ENCODE results near the gene PTTG1. TPM values are rescaled to one million over a fixed set of nuclear protein-coding genes. Genes with fewer than 3 reads are reported as not detected.

PTTG1 gene
- total and polyA plus RNA-seq, 9 of the 15 experiments (the other 6 are each of a cell fraction or from before 2014, with no cell fraction given), result 193 to 1,088 (median 349) TPM

DNA sequence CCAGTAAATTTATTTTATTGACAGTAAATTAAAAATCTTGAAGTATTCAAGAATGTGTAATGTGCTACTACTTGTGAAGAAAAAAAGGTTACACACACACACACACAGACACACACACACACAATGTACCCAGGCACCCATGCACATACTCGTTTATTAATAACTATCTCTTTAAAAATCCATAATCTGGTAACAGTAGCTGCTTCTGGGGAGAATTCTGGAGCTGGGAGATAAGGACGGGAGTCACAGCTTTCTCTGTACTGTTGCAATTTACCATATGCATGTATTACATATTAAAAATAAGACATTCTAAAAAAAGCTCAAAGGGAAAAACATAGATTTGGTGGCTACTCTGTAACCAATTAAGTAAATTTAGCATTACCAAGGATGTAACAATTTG is 43.3 kb upstream of the PTTG1 start (continued):
- TF ChIP-seq ARID1B (IDR thresholded peaks at IDR 0.05) (peak; percentile 80), ZBTB11 (CRISPR knock-in tag; IDR thresholded peaks at IDR 0.05) (no peak), ATF7 (IDR thresholded peaks at IDR 0.05) (no peak), ZNF316 (IDR thresholded peaks at IDR 0.05) (no peak), REST (IDR thresholded peaks at IDR 0.05; ENCODE audit: borderline replicate concordance) (no peak), REST (CRISPR knock-in tag; IDR thresholded peaks at IDR 0.05; ENCODE audit: low read depth) (no peak), ZNF224 (CRISPR knock-in tag; IDR thresholded peaks at IDR 0.05) (no peak), SNIP1 (IDR thresholded peaks at IDR 0.05; ENCODE audit: low read depth) (no peak), GTF2E2 (tag; IDR thresholded peaks at IDR 0.05) (no peak), DLX4 (CRISPR knock-in tag; IDR thresholded peaks at IDR 0.05) (no peak), HDAC8 (tag; IDR thresholded peaks at IDR 0.05) (no peak)
- TF ChIP-seq, protein P1, sequence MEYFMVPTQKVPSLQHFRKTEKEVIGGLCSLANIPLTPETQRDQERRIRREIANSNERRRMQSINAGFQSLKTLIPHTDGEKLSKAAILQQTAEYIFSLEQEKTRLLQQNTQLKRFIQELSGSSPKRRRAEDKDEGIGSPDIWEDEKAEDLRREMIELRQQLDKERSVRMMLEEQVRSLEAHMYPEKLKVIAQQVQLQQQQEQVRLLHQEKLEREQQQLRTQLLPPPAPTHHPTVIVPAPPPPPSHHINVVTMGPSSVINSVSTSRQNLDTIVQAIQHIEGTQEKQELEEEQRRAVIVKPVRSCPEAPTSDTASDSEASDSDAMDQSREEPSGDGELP (CRISPR knock-in tag; IDR thresholded peaks at IDR 0.05; ENCODE audit: borderline replicate concordance), result no peak

Measured in K562 (cell line).